Fibroblast of lung (primary cell): Measurements from ENCODE around the gene STK32C.

Experiments used
- CTCF ChIP-seq, 2 donors: IDR thresholded peaks in 1 of 2; conservative IDR thresholded peaks in 1 of 2; 1 replicate in 1 of 2; 2 replicates in 1 of 2; pipeline ENCODE4 v1.5.1; 2011 to 2012; ENCODE audit warnings: low read length in 2 of 2, control low read depth in 1 of 2, inconsistent platforms in 1 of 2, low read depth in 1 of 2, mild to moderate bottlenecking in 1 of 2
- EZH2 ChIP-seq: IDR thresholded peaks from 2 replicates; pipeline ENCODE4 v1.5.1; 2012; ENCODE audit warnings: low read length, control low read depth, mild to moderate bottlenecking; ENCODE audit errors: missing control alignments

GRCh38 chr10:132175408-132175807 lies 132.3 kb downstream of the STK32C start:
- no peak for TF ChIP-seq EZH2
- no peak for TF ChIP-seq CTCF (conservative IDR thresholded peaks at IDR 0.05 in 1 of 2, IDR thresholded peaks at IDR 0.05 in 1 of 2; ENCODE audit: low read depth in 1 of 2, low read length in 2 of 2)
